K562 (cell line): Measurements from ENCODE around the gene MRTFB. TPM values are rescaled to one million over a fixed set of nuclear protein-coding genes. Genes with fewer than 3 reads are reported as not detected.

Source experiments
- CREB3 ChIP-seq: fragments of 450-650 bp; conservative IDR thresholded peaks from 2 replicates; pipeline ENCODE4 v1.6.1; 2016; ENCODE audit warnings: missing genetic modification characterization, low read depth, mild to moderate bottlenecking, missing compliant biosample characterization, moderate library complexity
- DPF2 ChIP-seq: fragments of 450-650 bp; IDR thresholded peaks from 2 replicates; pipeline ENCODE4 v1.6.1; 2016
- EGR1 ChIP-seq: fragments of 450-650 bp; conservative IDR thresholded peaks from 2 replicates; pipeline ENCODE4 v1.6.1; 2017; ENCODE audit warnings: mild to moderate bottlenecking
- FOXK2 ChIP-seq, 2 experiments: fragments of 450-650 bp; IDR thresholded peaks in 1 of 2; conservative IDR thresholded peaks in 1 of 2; 2 replicates each; pipeline ENCODE4 v1.6.1; 2016; ENCODE audit warnings: low read depth in 2 of 2, mild to moderate bottlenecking in 1 of 2
- IRF9 ChIP-seq: fragments of 450-650 bp; IDR thresholded peaks from 2 replicates; pipeline ENCODE4 v1.6.1; 2016; ENCODE audit warnings: missing biosample characterization, missing genetic modification characterization
- MYNN ChIP-seq, 2 experiments: sonication (generic); formaldehyde crosslinking in 1 of 2; IDR thresholded peaks; 2 replicates each; pipeline versions ENCODE4 v1.5.0 to v1.6.1; 2016 to 2020; ENCODE audit warnings: antibody characterized with exemption in 1 of 2, missing genetic modification reagents in 1 of 2
- PHF20 ChIP-seq: fragments of 450-650 bp; IDR thresholded peaks from 2 replicates; pipeline ENCODE4 v1.6.1; 2018; ENCODE audit not compliant: partially characterized antibody
- PHF8 ChIP-seq: fragments of 200-600 bp; sonication (generic); IDR thresholded peaks from 2 replicates; pipeline ENCODE4 v1.6.1; 2012; ENCODE audit warnings: mixed run types, mild to moderate bottlenecking, inconsistent platforms, low read length, moderate library complexity, borderline replicate concordance
- SAP30 ChIP-seq: fragments of 200-600 bp; sonication (generic); IDR thresholded peaks from 2 replicates; pipeline ENCODE4 v1.6.1; 2012; ENCODE audit warnings: borderline replicate concordance, low read depth, mild to moderate bottlenecking, moderate library complexity, low read length, control low read depth, inconsistent platforms; ENCODE audit not compliant: insufficient read depth, poor library complexity, severe bottlenecking
- SIRT6 ChIP-seq: IDR thresholded peaks from one replicate; pipeline ENCODE4 v1.6.1; 2012; ENCODE audit warnings: low read depth, mild to moderate bottlenecking, control low read depth, inconsistent platforms, low read length, moderate library complexity
- SRF ChIP-seq, 2 experiments: fragments of 250-450, 450-650 bp in 1 of 2; sonication (Bioruptor Pico) in 1 of 2; sonication (generic) in 1 of 2; formaldehyde crosslinking; IDR thresholded peaks; 2 replicates each; pipeline versions ENCODE4 v1.5.0 to v1.5.1; 2020 to 2022; ENCODE audit warnings: mild to moderate bottlenecking in 1 of 2, missing genetic modification reagents in 1 of 2
- TCF7 ChIP-seq: sonication (generic); IDR thresholded peaks from 2 replicates; pipeline ENCODE4 v1.6.1; 2016; ENCODE audit warnings: antibody characterized with exemption, borderline replicate concordance
- TEAD4 ChIP-seq, 2 experiments: sonication (generic) in 1 of 2; formaldehyde crosslinking in 1 of 2; IDR thresholded peaks; 2 replicates each; pipeline versions ENCODE4 v1.6.1 to v1.8.0; 2012 to 2022; ENCODE audit warnings: borderline replicate concordance in 1 of 2, inconsistent platforms in 1 of 2, low read length in 1 of 2, mild to moderate bottlenecking in 1 of 2, missing genetic modification reagents in 1 of 2
- TSHZ1 ChIP-seq: fragments of 250-450 bp; sonication (Bioruptor Pico); IDR thresholded peaks from 2 replicates; pipeline ENCODE4 v1.4.0; 2020; ENCODE audit warnings: mild to moderate bottlenecking, moderate library complexity
- ZBTB5 ChIP-seq: fragments of 450-650 bp; IDR thresholded peaks from 2 replicates; pipeline ENCODE4 v1.6.1; 2017; ENCODE audit warnings: antibody characterized with exemption
- ZNF436 ChIP-seq: fragments of 250-450, 450-650 bp; sonication (Bioruptor Pico); formaldehyde crosslinking; IDR thresholded peaks from 2 replicates; pipeline ENCODE4 v1.7.0; 2020; ENCODE audit warnings: mild to moderate bottlenecking
- ZNF444 ChIP-seq: fragments of 250-450 bp; sonication (Bioruptor Pico); IDR thresholded peaks from 2 replicates; pipeline ENCODE4 v1.4.0; 2020; ENCODE audit warnings: mild to moderate bottlenecking, moderate library complexity
- ZNF778 ChIP-seq: fragments of 450-650 bp; formaldehyde crosslinking; IDR thresholded peaks from 2 replicates; pipeline ENCODE4 v1.4.0; 2020; ENCODE audit warnings: mild to moderate bottlenecking, moderate library complexity
- polyA plus RNA-seq, 8 experiments: library from polyadenylated mRNA; depleted of rRNA in 4 of 8; stranded (reverse) in 5 of 8; unstranded in 3 of 8; fragments of >200 nt; fragmentation: Nextera tagmentation in 2 of 8; fragmentation: Illumina TruSeq in 1 of 8; extraction: Ambion mirVana in 2 of 8; extraction: Trizol in 1 of 8; gene quantifications; 2 replicates each; pipeline versions ENCODE4 v1.2.1 to v1.2.3, GENCODE V29; 2011 to 2014; ENCODE audit warnings: inconsistent platforms in 1 of 8, missing spikeins in 1 of 8
- total RNA-seq, 7 experiments: library from RNA; depleted of rRNA in 6 of 7; stranded (reverse); fragments of >200 nt in 6 of 7; fragmentation: Illumina TruSeq in 2 of 7; extraction: Trizol in 2 of 7; gene quantifications; 2 replicates each; pipeline versions ENCODE4 v1.2.1 to v1.2.3, GENCODE V29; 2011 to 2021; ENCODE audit warnings: low replicate concordance in 1 of 7

Gene MRTFB
- total and polyA plus RNA-seq, 9 of the 15 experiments (the other 6 are each of a cell fraction or from before 2014, with no cell fraction given) = 2.2 to 12.7 (median 7.0) TPM

GRCh38 chr16:14301169-14302030 lies 230.3 kb downstream of the MRTFB start (continued):
- no peak for TF ChIP-seq ZBTB5
- no peak for TF ChIP-seq PHF20
- peak; percentile 40 for TF ChIP-seq SAP30
- peak; percentile 35; the same call in 1 of the 2 replicates for TF ChIP-seq EGR1
- TF ChIP-seq FOXK2 (conservative IDR thresholded peaks at IDR 0.05 in 1 of 2, IDR thresholded peaks at IDR 0.05 in 1 of 2; ENCODE audit: low read depth in 2 of 2) = no peak
- no peak for TF ChIP-seq ZNF444 (CRISPR knock-in tag)
- TF ChIP-seq TEAD4 (IDR thresholded peaks at IDR 0.05; ENCODE audit: low read length) = no peak
- no peak for TF ChIP-seq TEAD4 (CRISPR knock-in tag; IDR thresholded peaks at IDR 0.05; ENCODE audit: borderline replicate concordance)
- no peak for TF ChIP-seq TSHZ1 (CRISPR knock-in tag)
- TF ChIP-seq DPF2 = no peak
- TF ChIP-seq IRF9 (tag) = no peak
- 0 out of 2 replicates have a peak, but pooled peaks have one; percentile 15 for TF ChIP-seq MYNN (IDR thresholded peaks at IDR 0.05)
- no peak for TF ChIP-seq MYNN (CRISPR knock-in tag; IDR thresholded peaks at IDR 0.05)
- TF ChIP-seq CREB3 = no peak
- no peak; the same call in 1 of the 2 replicates for TF ChIP-seq TCF7
- TF ChIP-seq SIRT6 = no peak
- TF ChIP-seq ZNF436 (CRISPR knock-in tag) = no peak
- TF ChIP-seq SRF (CRISPR knock-in tag; IDR thresholded peaks at IDR 0.05) = peak in 1 of 2 experiments; percentile 83; a peak in 1 of 4 replicates
- no peak for TF ChIP-seq ZNF778
- TF ChIP-seq PHF8 = peak; percentile 0; the same call in 1 of the 2 replicates
